Adipose tissue (tissue), 3 donors: ENCODE results near the gene PXYLP1. TPM values are rescaled to one million over a fixed set of nuclear protein-coding genes. Genes with fewer than 3 reads are reported as not detected.

ENCODE experiments used
- H3K27ac ChIP-seq: one replicate; pipeline ENCODE4 v1.5.1; 2013; ENCODE audit warnings: low read depth, low read length
- WGBS, 3 donors: extraction: QIAGEN DNeasy Blood & Tissue Kit; methylation state at CpG; one replicate each; pipeline ENCODE4 v1.1.7; 2013; 5-methylcytosine and 5-hydroxymethylcytosine counted together
- polyA plus RNA-seq, 3 donors: library from polyadenylated mRNA; stranded (reverse); fragments of 200-250 nt; gene quantifications; one replicate each; pipeline ENCODE4 v1.2.3, GENCODE V29; 2013
- donor health status: healthy with polysubstance abuse.
- donor health status: Bipolar disorder and iron deficiency.
- donor health status: healthy.

The PXYLP1 gene
- polyA plus RNA-seq, 3 donors, result 2.4 to 7.9 (median 5.1) TPM

DNA sequence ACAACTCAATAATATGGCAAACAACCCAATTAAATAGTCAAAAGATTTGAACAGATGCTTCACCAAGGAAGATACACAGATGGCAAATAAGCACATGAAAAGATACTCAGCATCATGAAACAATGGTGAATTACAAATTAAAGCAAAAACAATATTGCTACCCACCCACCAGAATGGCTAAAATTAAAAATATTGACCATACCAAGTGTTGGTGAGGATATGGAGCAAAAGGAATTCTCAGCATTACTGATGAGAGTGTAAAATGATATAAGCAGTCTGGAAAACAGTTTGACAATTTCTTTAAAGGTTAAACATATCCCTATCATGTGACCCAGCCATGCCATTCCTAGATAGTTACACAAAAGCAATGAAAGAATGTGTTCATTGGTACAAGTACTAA lies 5.7 kb upstream of the PXYLP1 start:
- H3K27ac ChIP-seq, result no peak overlapping the region

DNA sequence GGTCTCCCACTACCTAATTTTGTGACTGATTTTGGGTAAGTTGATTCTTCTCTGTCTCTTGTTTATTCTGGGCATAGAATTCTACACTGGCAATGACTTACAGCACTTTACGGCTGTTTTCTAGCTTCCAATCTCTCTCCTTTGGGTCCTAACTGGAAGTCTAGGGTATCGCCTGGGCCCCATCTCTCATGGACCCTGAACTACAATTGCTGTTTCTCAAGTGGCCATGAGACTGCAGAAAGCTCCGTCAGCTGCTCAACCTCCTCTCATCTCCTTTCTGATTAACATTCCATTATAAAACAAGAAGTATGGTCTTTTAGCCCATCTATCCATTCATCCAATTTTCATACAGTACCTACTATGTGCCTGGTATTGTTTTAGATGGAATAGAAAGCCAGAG lies 4.4 kb upstream of the PXYLP1 start:
- 84 to 87% (median 85%) methylated on average over 3 of the region's 3 CpGs for WGBS, 3 donors
- H3K27ac ChIP-seq, result no peak overlapping the region

GRCh38 chr3:141227752-141228151 lies 3.9 kb upstream of the PXYLP1 start:
- H3K27ac ChIP-seq, result no peak overlapping the region

- WGBS, 3 donors, result 44 to 95% (median 91%) methylated on average over 2 of the region's 2 CpGs
- no peak overlapping the region for H3K27ac ChIP-seq
Measured at GRCh38 chr3:141228395-141228794, 3.2 kb upstream of the PXYLP1 start.

GRCh38 chr3:141229132-141229531 lies 2.5 kb upstream of the PXYLP1 start:
- 58 to 86% (median 76%) methylated on average over 3 of the region's 3 CpGs for WGBS, 3 donors
- H3K27ac ChIP-seq, result no peak overlapping the region

GRCh38 chr3:141230293-141230692 lies 1.3 kb upstream of the PXYLP1 start:
- whole genome bisulfite sequencing, 3 donors, result 95 to 98% (median 97%) methylated on average over 11 of the region's 11 CpGs
- no peak overlapping the region for H3K27ac ChIP-seq

DNA sequence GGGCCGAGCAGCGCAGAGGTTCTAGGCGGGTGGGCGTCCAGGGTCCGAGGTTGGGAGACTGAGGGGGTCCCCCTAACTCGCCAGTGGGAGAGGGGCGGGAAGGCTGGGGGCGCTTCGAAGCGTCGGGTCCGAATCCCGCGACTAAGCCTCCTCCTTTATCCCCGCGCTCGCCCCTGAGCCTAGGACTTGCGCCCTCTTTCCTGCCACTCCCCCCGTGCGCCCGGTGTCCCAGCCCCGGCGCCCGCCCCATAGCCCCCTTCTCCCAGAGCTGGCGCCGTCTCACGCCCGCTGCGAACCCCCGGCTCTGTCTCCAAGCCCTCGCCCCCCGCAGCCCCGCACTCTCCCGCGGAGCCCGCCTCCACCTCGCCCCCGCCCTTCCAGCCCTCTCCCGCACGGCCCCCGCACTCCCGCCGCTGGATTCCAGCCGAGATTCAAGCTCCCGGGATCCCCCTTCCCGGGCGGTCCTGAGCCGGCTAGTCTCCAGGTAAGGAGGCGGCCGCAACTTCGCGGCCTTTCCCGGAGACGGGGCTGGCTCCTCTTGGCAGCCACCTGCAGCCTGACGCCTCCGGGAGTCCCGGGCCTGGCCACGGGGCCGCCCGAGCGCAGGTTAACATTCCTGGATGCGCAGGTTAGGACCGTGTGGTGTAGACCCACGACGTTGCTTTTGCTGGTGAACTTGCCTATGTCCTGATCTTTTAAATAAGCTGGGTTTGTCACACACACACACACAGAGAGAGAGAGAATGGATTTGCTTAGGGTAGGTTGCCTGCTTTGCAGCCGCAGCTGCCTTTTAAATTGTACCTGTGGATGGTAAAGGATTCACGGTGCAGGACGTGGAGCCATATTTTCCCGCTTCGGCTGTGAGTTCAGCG lies 563 bp downstream of the PXYLP1 start:
- H3K27ac ChIP-seq, result no peak overlapping the region
- 2 to 3% (median 3%) methylated on average over 46 to 71 of the region's 71 CpGs for WGBS, 3 donors

GRCh38 chr3:141233457-141234161 lies 2.0 kb downstream of the PXYLP1 start:
- WGBS, 3 donors, result 76 to 81% (median 80%) methylated on average over 9 of the region's 9 CpGs
- H3K27ac ChIP-seq, result no peak overlapping the region

GRCh38 chr3:141234283-141234682 lies 2.7 kb downstream of the PXYLP1 start:
- WGBS, 3 donors, result 55 to 88% (median 70%) methylated on average over 3 of the region's 3 CpGs
- H3K27ac ChIP-seq, result no peak overlapping the region

GRCh38 chr3:141235661-141236171 lies 4.1 kb downstream of the PXYLP1 start:
- WGBS, 3 donors, result 58 to 73% (median 66%) methylated on average over 10 of the region's 10 CpGs
- H3K27ac ChIP-seq, result no peak overlapping the region

- WGBS, 3 donors, result 61 to 87% (median 73%) methylated on average over 1 of the region's 1 CpG
- H3K27ac ChIP-seq, result no peak overlapping the region
Measured at GRCh38 chr3:141236361-141236760, 4.7 kb downstream of the PXYLP1 start.

DNA sequence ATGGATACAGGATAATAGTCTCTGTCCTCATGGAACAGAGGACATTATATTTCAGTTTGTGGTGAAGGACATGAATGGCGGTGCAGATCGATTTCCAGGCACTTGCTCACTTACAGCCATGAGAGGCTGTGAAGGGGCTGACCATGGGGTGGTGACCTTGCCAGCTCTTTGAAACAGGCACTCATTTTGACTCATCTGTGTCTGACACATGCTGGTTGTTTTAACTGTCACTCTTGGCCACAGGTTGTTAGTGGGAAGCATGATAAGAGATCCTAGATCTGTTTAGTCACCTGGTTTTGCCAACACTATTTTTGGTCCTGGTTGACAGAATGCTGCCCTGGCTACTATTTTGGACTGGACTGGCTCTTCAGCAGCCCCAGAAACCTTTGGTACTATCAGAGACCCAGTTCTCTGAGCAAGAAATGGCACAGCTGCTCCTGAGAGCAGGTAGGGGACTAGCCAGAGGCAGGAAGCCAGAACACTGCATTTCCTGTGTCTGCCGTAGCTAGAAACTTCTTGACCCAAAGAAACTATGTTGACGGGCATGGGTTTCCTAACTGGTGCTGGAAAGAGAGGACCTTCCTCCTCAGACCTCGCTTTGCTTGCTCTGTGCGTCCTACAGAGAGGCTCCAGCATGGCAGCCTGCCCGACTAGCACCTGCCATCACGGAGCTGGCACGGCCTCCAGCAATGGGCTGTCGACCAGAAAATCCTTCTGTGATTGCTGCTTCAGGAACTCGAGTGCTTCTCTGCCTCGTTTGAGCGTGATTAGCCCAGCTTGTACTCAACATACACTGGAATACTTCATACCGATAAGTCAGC lies 6.3 kb downstream of the PXYLP1 start:
- 39 to 78% (median 72%) methylated on average over 14 of the region's 14 CpGs for WGBS, 3 donors
- no peak overlapping the region for H3K27ac ChIP-seq

DNA sequence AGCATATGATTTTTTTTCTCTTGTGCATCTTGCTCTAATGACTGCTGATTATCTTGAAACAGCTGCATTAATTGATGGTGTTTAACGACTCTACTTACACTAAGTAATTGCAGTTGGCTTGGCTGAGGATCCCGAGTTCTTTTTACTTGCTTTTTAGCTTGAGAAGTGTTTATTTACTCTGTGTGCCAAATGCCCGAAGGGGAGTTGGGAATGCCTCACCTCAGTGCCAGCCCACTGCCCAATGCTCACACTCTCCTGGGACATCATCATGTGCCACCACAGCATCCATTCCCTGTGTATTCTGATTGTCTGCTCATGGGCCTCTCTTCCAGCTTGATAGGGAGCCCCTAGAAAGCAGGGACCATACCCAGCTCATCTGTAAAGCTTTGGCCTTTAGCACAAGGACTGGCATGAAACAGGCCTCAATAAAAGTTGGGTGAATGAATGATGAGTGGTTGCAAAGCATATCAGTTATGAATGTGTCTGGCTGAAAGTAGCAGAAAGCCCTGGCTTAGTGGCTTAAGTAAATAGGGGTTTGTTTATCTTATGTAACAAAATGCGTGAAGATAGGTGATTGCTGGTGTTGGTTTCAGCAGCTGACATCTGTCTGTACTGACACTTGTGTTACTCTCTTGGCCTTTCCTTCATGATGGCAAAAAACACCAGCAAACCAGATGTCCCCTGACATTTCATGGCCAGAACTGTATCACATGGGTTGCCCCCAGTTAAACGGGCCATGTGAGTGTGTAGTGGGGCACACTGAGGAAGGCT lies 8.1 kb downstream of the PXYLP1 start:
- 63 to 84% (median 82%) methylated on average over 5 of the region's 5 CpGs for WGBS, 3 donors

DNA sequence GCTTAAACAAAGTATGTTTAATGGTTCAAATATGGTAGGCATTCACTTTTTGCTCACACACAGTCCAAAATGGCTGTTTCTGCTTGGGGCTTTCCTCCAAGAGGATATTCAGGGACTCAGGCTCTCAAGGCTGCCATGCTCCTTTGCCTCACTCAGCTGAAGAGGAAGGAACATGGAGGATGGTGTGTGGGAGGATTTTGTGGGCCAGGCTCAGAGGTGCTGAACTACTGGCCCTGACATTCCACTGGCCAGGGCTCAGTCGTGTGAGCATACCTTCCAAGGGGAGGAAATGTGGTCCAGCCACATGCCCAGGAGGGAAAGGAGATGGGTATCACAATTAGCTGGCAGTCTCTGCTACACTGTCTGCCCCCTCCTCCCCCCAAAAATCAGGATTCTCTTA lies 8.7 kb downstream of the PXYLP1 start:
- 38 to 92% (median 78%) methylated on average over 1 of the region's 1 CpG for whole genome bisulfite sequencing, 3 donors
- no peak overlapping the region for H3K27ac ChIP-seq

More for the DNA sequence above, 8.1 kb downstream of the PXYLP1 start:
- H3K27ac ChIP-seq, result no peak overlapping the region

DNA sequence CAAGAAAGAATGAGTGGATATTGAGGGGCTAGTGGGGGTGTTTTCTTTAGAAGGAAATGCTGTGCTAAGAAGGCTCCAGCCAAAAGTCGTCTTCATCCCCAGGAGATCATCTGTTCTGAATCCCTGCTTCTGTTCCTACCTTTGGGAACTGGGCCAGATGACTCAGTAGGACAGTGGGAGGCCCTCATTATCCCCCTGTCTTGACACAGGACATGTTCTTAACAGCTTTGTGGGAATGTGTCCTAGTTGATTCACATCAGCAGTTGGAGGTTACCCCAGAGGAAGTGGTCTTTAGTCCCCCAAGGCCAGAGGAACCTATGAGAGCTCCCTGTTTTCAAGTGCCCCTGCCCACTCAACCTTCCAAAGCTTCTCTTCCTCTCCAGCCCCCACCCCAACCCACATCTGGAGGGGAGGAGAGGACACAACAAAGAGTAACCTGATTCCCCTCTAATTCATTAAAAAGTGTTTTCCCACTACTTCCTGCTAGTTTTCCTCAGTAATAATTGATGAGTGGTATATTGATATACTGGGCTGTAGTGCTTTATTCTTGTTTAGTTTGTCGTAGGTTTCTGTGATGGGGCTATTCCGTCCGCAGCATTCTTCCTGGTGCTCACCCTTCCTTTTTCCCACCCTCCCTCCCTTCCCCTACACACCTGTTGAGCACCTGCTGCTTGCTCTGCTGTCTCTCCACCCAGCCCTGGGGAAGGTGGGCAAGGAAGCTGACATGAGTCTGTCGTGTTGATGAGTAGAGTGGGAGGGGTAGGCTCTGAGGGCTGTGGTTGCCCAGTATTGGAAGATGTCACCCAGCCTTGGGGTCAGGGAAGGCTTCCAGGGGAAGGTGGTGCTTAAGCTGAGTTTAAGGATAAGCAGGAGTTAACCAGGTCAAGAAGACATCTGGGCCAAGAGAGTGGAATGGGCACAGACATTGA lies 9.3 kb downstream of the PXYLP1 start:
- WGBS, 3 donors, result 56 to 83% (median 72%) methylated on average over 5 of the region's 5 CpGs
- no peak overlapping the region for H3K27ac ChIP-seq

DNA sequence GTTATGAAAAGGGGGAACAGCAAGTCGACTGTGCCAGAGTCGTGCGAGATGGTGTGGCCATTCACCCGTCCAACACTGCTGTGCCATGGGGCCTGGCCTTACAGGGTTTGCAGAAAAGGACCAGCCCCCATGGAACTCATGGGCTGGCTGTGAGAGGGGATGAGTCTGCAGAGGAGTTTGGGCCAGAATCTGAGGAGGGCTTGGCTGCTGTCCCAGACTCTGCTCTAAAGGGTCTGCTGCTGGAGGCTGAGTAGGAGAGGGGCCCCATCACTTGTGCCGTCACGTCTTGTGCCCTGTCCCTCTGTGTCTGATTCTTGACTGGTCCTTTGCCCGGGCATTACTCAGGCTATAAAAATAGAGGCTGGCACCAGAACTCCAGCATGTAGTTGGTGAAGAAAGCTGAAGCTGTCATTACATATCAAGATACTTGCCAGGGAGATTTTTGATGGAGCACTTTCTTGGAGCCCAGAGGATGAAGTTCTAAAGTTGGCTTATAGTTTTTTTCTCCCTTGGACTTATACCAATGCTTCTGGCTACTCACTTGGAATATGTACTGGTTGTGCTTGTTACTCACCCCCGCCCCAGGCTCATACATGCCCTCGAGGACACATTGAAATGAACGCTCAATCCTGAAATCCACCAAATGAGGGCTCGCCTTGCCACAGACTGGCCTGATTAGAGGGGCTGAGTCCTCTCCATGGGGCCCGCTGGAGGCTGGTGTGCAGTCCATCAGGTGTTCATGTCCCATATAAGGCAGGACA lies 10.2 kb downstream of the PXYLP1 start:
- WGBS, 3 donors, result 69 to 75% (median 75%) methylated on average over 12 of the region's 12 CpGs
- H3K27ac ChIP-seq, result no peak overlapping the region
